ENCODE data around the gene NCOA4.

DNA sequence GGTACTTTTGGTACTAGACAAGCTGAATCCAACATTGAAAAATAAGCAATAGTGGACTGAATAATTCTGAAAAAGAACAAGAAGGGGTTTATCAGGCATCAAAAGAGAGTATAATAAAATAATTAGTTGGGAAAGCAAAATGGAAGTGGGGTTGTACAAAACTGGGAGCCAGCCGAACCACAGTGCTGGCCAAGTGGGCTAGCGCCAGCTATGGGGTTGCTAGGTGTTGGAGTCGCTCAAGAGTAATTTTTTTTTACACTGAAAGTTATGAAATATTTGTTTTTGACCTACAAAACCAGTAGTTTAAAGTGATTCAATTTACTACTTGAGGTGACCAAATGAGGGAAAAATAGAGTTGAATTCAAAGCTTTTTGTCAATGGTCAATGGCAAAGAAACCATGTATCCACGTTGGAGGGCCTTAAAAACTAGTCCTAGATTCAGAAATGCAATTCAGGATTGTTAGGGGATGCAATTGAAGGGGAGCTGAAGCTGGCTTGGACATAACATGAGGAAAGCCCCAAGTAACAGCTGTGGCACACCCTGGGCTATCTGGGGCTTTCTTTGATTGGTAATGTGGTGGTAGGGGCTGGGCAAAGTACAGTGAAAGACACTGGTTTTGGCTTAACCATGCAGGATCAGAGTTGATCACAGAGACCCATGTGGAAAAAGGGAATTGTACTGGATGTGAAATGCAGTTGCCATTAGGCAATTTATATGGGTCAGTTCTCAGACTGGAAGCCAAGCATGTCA is 43.9 kb upstream of the NCOA4 start:
- no peak for TF ChIP-seq EZH2 (IDR thresholded peaks at IDR 0.05; ENCODE audit: borderline replicate concordance, low read depth, low read length, severe bottlenecking)
- TF ChIP-seq, protein P1, sequence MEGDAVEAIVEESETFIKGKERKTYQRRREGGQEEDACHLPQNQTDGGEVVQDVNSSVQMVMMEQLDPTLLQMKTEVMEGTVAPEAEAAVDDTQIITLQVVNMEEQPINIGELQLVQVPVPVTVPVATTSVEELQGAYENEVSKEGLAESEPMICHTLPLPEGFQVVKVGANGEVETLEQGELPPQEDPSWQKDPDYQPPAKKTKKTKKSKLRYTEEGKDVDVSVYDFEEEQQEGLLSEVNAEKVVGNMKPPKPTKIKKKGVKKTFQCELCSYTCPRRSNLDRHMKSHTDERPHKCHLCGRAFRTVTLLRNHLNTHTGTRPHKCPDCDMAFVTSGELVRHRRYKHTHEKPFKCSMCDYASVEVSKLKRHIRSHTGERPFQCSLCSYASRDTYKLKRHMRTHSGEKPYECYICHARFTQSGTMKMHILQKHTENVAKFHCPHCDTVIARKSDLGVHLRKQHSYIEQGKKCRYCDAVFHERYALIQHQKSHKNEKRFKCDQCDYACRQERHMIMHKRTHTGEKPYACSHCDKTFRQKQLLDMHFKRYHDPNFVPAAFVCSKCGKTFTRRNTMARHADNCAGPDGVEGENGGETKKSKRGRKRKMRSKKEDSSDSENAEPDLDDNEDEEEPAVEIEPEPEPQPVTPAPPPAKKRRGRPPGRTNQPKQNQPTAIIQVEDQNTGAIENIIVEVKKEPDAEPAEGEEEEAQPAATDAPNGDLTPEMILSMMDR (IDR thresholded peaks at IDR 0.05; ENCODE audit: extremely low read depth in 1 of 2, insufficient read depth in 1 of 2, low read depth in 1 of 2, low read length in 2 of 2): no peak
- no peak for TF ChIP-seq FOS (IDR thresholded peaks at IDR 0.05; ENCODE audit: borderline replicate concordance, insufficient read depth, low read length)
- no peak for TF ChIP-seq POLR2A (IDR thresholded peaks at IDR 0.05; ENCODE audit: low read depth, low read length)
- TF ChIP-seq, protein P2, sequence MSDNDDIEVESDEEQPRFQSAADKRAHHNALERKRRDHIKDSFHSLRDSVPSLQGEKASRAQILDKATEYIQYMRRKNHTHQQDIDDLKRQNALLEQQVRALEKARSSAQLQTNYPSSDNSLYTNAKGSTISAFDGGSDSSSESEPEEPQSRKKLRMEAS (IDR thresholded peaks at IDR 0.05; ENCODE audit: insufficient read depth, insufficient read length): no peak
- TF ChIP-seq POLR2AphosphoS5 (IDR thresholded peaks at IDR 0.05; ENCODE audit: insufficient read depth, low read depth, low read length): no peak
- no peak for TF ChIP-seq GATA2 (IDR thresholded peaks at IDR 0.05; ENCODE audit: insufficient read depth, insufficient read length, low read depth, low read length)
- TF ChIP-seq MYC (IDR thresholded peaks at IDR 0.05; ENCODE audit: low read depth, low read length): no peak
- no peak for TF ChIP-seq JUN (IDR thresholded peaks at IDR 0.05; ENCODE audit: borderline replicate concordance, insufficient read depth, insufficient read length, low read depth)

Measured in endothelial cell of umbilical vein (primary cell).